HG02981 (cell line): ENCODE data around the gene SPIRE2.
A peak's percentile ranks its signal among the peaks of the same experiment; 100 is the strongest.
"Not testable (repeated sequence)": the region's sequence is repeated elsewhere in the genome, so short reads cannot be mapped to it uniquely, and the experiment has no call there.

ENCODE experiments used
- ATAC-seq: cut with Tn5 transposase; IDR thresholded peaks from one replicate; pipeline ENCODE4 v1.9.1; 2021; ENCODE audit warnings: mild to moderate bottlenecking, moderate library complexity; ENCODE audit not compliant: unreplicated experiment

Gene SPIRE2

GRCh38 chr16:89834813-89835363 lies 6.6 kb downstream of the SPIRE2 start:
- not testable (repeated sequence) for ATAC-seq

GRCh38 chr16:89836484-89836883 lies 8.2 kb downstream of the SPIRE2 start:
- not testable (repeated sequence) for ATAC-seq

- no peak for ATAC-seq
Measured at GRCh38 chr16:89837014-89837546, 8.8 kb downstream of the SPIRE2 start.

- ATAC-seq: no peak
Measured at GRCh38 chr16:89841275-89841674, 13.0 kb downstream of the SPIRE2 start.

GRCh38 chr16:89842471-89843408 lies 14.5 kb downstream of the SPIRE2 start:
- no peak for ATAC-seq

- ATAC-seq: no peak
Measured at GRCh38 chr16:89843409-89844350, 15.4 kb downstream of the SPIRE2 start.

GRCh38 chr16:89844739-89845339 lies 16.6 kb downstream of the SPIRE2 start:
- no peak for ATAC-seq

GRCh38 chr16:89845417-89845816 lies 17.1 kb downstream of the SPIRE2 start:
- no peak for ATAC-seq

- ATAC-seq: no peak
Measured at GRCh38 chr16:89847051-89847939, 19.0 kb downstream of the SPIRE2 start.

GRCh38 chr16:89847940-89848297 lies 19.6 kb downstream of the SPIRE2 start:
- no peak for ATAC-seq

- no peak for ATAC-seq
Measured at GRCh38 chr16:89848974-89849373, 20.7 kb downstream of the SPIRE2 start.

- ATAC-seq: no peak
Measured at GRCh38 chr16:89853306-89853993, 25.2 kb downstream of the SPIRE2 start.

- ATAC-seq: no peak
Measured at GRCh38 chr16:89855301-89855945, 27.1 kb downstream of the SPIRE2 start.

GRCh38 chr16:89855986-89856385 lies 27.7 kb downstream of the SPIRE2 start:
- ATAC-seq: no peak

GRCh38 chr16:89858973-89859614 lies 30.8 kb downstream of the SPIRE2 start:
- no peak for ATAC-seq

GRCh38 chr16:89859615-89860007 lies 31.3 kb downstream of the SPIRE2 start:
- no peak for ATAC-seq

GRCh38 chr16:89860747-89861304 lies 32.6 kb downstream of the SPIRE2 start:
- peak; percentile 40 for ATAC-seq

GRCh38 chr16:89861648-89862047 lies 33.4 kb downstream of the SPIRE2 start:
- ATAC-seq: no peak
